SK-N-SH treated with all-trans-retinoic acid at 6 μM for 48 hours (cell line): ENCODE data around the gene BCAR3.

Experiments
- ARNTL ChIP-seq: fragments of 450-650 bp; formaldehyde crosslinking; IDR thresholded peaks from 2 replicates; pipeline ENCODE4 v1.5.0; 2020; ENCODE audit warnings: low read depth, mild to moderate bottlenecking, moderate library complexity, borderline replicate concordance
- ESRRG ChIP-seq: fragments of 250-450 bp; sonication (Bioruptor Pico); IDR thresholded peaks from 2 replicates; pipeline ENCODE4 v1.6.1; 2021; ENCODE audit warnings: mild to moderate bottlenecking
- OSR1 ChIP-seq: fragments of 250-450 bp; sonication (Bioruptor Pico); IDR thresholded peaks from 2 replicates; pipeline ENCODE4 v1.8.0; 2022; ENCODE audit warnings: moderate library complexity, mild to moderate bottlenecking, inconsistent platforms
- RARB ChIP-seq: fragments of 250-450 bp; sonication (Bioruptor Pico); IDR thresholded peaks from 2 replicates; pipeline ENCODE4 v1.8.0; 2021; ENCODE audit warnings: mild to moderate bottlenecking, moderate library complexity
- ZC3H10 ChIP-seq: fragments of 250-450 bp; sonication (Bioruptor Pico); IDR thresholded peaks from 2 replicates; pipeline ENCODE4 v1.5.1; 2021; ENCODE audit warnings: mild to moderate bottlenecking, moderate library complexity
- ZFP3 ChIP-seq: fragments of 250-450 bp; sonication (Bioruptor Pico); IDR thresholded peaks from 2 replicates; pipeline ENCODE4 v1.5.0; 2020; ENCODE audit warnings: mild to moderate bottlenecking, moderate library complexity
- ZFP30 ChIP-seq: fragments of 450-650 bp; formaldehyde crosslinking; IDR thresholded peaks from 2 replicates; pipeline ENCODE4 v1.5.0; 2022; ENCODE audit warnings: mild to moderate bottlenecking, moderate library complexity
- ZNF565 ChIP-seq: fragments of 450-650 bp; formaldehyde crosslinking; conservative IDR thresholded peaks from 2 replicates; pipeline ENCODE4 v1.5.0; 2020; ENCODE audit warnings: low read depth, mild to moderate bottlenecking, moderate library complexity
- ZNF70 ChIP-seq: fragments of 450-650 bp; formaldehyde crosslinking; IDR thresholded peaks from 2 replicates; pipeline ENCODE4 v1.5.0; 2020; ENCODE audit warnings: mild to moderate bottlenecking, moderate library complexity
- TF ChIP-seq, protein P1 (sequence below): fragments of 250-450 bp; sonication (Bioruptor Pico); IDR thresholded peaks from 2 replicates; pipeline ENCODE4 v1.8.0; 2020; ENCODE audit warnings: mild to moderate bottlenecking, moderate library complexity, borderline replicate concordance
- TF ChIP-seq, protein P2 (sequence below): fragments of 250-450 bp; sonication (Bioruptor Pico); IDR thresholded peaks from 2 replicates; pipeline ENCODE4 v1.5.1; 2020; ENCODE audit warnings: low read depth, mild to moderate bottlenecking, moderate library complexity

DNA sequence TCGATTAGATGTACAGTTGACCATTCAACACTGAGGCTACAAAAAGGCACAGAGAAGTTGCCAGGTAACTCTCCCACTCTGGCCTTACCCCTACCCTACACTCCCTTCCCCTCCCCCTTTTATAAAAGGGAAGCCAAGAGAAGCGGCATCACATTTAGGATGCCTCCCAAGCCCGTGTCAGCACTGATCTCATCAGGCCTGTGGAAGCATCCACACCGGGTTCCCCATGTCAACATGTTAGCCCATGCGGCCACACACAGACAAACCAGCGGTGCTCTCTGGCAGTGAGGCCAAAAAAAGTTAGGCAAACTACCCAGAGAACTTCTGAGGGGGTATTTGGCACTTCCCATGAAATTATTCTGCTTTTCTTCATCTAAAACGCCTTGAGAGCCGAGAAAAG lies 29.9 kb downstream of the BCAR3 start:
- no peak for TF ChIP-seq ZFP3 (CRISPR knock-in tag)
- no peak for TF ChIP-seq ZFP30 (CRISPR knock-in tag)
- no peak for TF ChIP-seq RARB (CRISPR knock-in tag)
- TF ChIP-seq ZNF565 (CRISPR knock-in tag): no peak
- TF ChIP-seq, protein P1, sequence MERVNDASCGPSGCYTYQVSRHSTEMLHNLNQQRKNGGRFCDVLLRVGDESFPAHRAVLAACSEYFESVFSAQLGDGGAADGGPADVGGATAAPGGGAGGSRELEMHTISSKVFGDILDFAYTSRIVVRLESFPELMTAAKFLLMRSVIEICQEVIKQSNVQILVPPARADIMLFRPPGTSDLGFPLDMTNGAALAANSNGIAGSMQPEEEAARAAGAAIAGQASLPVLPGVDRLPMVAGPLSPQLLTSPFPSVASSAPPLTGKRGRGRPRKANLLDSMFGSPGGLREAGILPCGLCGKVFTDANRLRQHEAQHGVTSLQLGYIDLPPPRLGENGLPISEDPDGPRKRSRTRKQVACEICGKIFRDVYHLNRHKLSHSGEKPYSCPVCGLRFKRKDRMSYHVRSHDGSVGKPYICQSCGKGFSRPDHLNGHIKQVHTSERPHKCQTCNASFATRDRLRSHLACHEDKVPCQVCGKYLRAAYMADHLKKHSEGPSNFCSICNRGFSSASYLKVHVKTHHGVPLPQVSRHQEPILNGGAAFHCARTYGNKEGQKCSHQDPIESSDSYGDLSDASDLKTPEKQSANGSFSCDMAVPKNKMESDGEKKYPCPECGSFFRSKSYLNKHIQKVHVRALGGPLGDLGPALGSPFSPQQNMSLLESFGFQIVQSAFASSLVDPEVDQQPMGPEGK: no peak
- no peak for TF ChIP-seq ZC3H10 (CRISPR knock-in tag)
- TF ChIP-seq, protein P2, sequence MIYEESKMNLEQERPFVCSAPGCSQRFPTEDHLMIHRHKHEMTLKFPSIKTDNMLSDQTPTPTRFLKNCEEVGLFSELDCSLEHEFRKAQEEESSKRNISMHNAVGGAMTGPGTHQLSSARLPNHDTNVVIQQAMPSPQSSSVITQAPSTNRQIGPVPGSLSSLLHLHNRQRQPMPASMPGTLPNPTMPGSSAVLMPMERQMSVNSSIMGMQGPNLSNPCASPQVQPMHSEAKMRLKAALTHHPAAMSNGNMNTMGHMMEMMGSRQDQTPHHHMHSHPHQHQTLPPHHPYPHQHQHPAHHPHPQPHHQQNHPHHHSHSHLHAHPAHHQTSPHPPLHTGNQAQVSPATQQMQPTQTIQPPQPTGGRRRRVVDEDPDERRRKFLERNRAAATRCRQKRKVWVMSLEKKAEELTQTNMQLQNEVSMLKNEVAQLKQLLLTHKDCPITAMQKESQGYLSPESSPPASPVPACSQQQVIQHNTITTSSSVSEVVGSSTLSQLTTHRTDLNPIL (CRISPR knock-in tag): no peak
- no peak for TF ChIP-seq OSR1 (CRISPR knock-in tag)
- no peak for TF ChIP-seq ZNF70 (CRISPR knock-in tag)
- TF ChIP-seq ESRRG (CRISPR knock-in tag): no peak
- TF ChIP-seq ARNTL (CRISPR knock-in tag): no peak
